Common myeloid progenitor, CD34-positive (primary cell): ENCODE results near the gene POC1A.

Source experiments
- CTCF ChIA-PET: fragments of 350-600 bp; sonication (Branson Sonifier 250); formaldehyde crosslinking; loops from one replicate; lab custom pipeline; 2021; ENCODE audit warnings: antibody characterized with exemption; lab: Charles Lee
- POLR2A ChIA-PET: fragments of 350-600 bp; sonication (Branson Sonifier 250); formaldehyde crosslinking; loops from one replicate; lab custom pipeline; 2021; ENCODE audit warnings: antibody characterized with exemption; lab: Charles Lee
- DNase-seq, 3 donors: peaks; one replicate each; pipeline versions ENCODE4 v3.0.0 to v3.0.0-alpha.2; 2013
- H3K27ac ChIP-seq, 2 experiments: 1 replicate in 1 of 2; 2 replicates in 1 of 2; pipeline ENCODE4 v1.7.0; 2013; ENCODE audit warnings: inconsistent platforms in 2 of 2, low read length in 2 of 2, mild to moderate bottlenecking in 2 of 2, low read depth in 1 of 2, moderate library complexity in 1 of 2; ENCODE audit not compliant: severe bottlenecking in 2 of 2, insufficient read depth in 1 of 2, poor library complexity in 1 of 2
- H3K27me3 ChIP-seq, 5 experiments: replicated peaks in 2 of 5; 1 replicate in 3 of 5; 2 replicates in 2 of 5; pipeline versions ENCODE4 v1.6.1 to v1.7.0; 2013; ENCODE audit warnings: low read length in 4 of 5, mild to moderate bottlenecking in 2 of 5, moderate library complexity in 2 of 5, inconsistent platforms in 1 of 5; ENCODE audit not compliant: insufficient read depth in 5 of 5, control insufficient read depth in 4 of 5
- H3K36me3 ChIP-seq, 4 experiments: 1 replicate in 2 of 4; 2 replicates in 2 of 4; pipeline versions ENCODE4 v1.6.1 to v1.7.0; 2013; ENCODE audit warnings: low read length in 3 of 4, control low read depth in 1 of 4, mild to moderate bottlenecking in 1 of 4; ENCODE audit not compliant: control insufficient read depth in 4 of 4, insufficient read depth in 4 of 4
- H3K4me1 ChIP-seq, 4 experiments: 1 replicate in 3 of 4; 2 replicates in 1 of 4; pipeline versions ENCODE4 v1.6.1 to v1.7.1; 2013; ENCODE audit warnings: low read length in 3 of 4, mild to moderate bottlenecking in 3 of 4, control low read depth in 1 of 4, inconsistent platforms in 1 of 4, moderate library complexity in 1 of 4; ENCODE audit not compliant: control insufficient read depth in 4 of 4, insufficient read depth in 4 of 4; ENCODE audit errors: control extremely low read depth in 1 of 4
- H3K4me3 ChIP-seq, 7 experiments: 1 replicate in 4 of 7; 2 replicates in 3 of 7; pipeline versions ENCODE4 v1.5.1 to v1.7.0; 2013; ENCODE audit warnings: mild to moderate bottlenecking in 7 of 7, low read length in 6 of 7, moderate library complexity in 6 of 7, inconsistent platforms in 2 of 7, low read depth in 2 of 7, control low read depth in 1 of 7; ENCODE audit not compliant: insufficient read depth in 4 of 7, control insufficient read depth in 1 of 7; ENCODE audit errors: extremely low read depth in 1 of 7
- H3K9me3 ChIP-seq, 5 experiments: 1 replicate in 4 of 5; 2 replicates in 1 of 5; pipeline versions ENCODE4 v1.6.1 to v1.7.1; 2013; ENCODE audit warnings: low read length in 4 of 5, mild to moderate bottlenecking in 2 of 5, inconsistent platforms in 1 of 5, low read depth in 1 of 5, moderate library complexity in 1 of 5; ENCODE audit not compliant: control insufficient read depth in 4 of 5, insufficient read depth in 2 of 5; ENCODE audit errors: control extremely low read depth in 1 of 5
- WGBS: methylation state at CpG from one replicate; pipeline ENCODE4 v1.1.5; 2013; ENCODE audit not compliant: insufficient coverage; 5-methylcytosine and 5-hydroxymethylcytosine counted together

POC1A gene

DNA sequence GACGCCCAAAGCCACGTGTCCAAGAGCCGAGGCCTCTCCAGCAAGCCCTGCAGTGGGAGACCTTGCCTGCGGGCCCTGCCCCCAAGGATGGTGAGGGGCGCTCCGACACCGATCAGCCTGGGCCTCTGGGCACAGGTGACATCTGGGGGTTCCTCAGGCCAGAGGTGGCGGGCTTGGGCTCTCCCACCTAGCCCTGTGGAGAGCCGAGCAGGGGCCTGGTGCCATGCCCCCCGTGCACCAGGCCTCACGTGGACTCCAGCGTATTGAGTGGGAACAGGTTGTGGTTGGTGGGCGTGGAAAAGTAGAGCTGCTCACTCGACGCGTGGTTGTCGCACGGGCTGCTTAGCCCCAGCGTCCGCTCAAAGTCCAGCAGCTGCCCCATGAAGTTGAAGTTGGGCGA, 103.7 kb downstream of the POC1A start:
- H3K27me3 ChIP-seq, result no peaks in the 10 kb centered on the region
- no peaks in the 10 kb centered on the region for H3K9me3 ChIP-seq
- H3K4me1 ChIP-seq, result peaks cover 6 to 53% (median 50%) of the 10 kb centered on the region in 4 experiments
- no peak for DNase-seq
- POLR2A ChIA-PET, result no interaction called here
- peak overlapping the region in 1 of 2 experiments; percentile 69 for H3K27ac ChIP-seq
- CTCF ChIA-PET, result interaction anchor here (2.3 to 8.0 kb wide), 3 partner anchors 7 to 94 kb away, joined by 7 to 46 read pairs (median 41); no protein-coding TSS in a partner anchor
- peaks cover 0 to 56% (median 39%) of the 10 kb centered on the region in 4 experiments for H3K36me3 ChIP-seq
- H3K4me3 ChIP-seq, result no peak overlapping the region
- WGBS, result 95% methylated on average over 14 of the region's 21 CpGs

DNA sequence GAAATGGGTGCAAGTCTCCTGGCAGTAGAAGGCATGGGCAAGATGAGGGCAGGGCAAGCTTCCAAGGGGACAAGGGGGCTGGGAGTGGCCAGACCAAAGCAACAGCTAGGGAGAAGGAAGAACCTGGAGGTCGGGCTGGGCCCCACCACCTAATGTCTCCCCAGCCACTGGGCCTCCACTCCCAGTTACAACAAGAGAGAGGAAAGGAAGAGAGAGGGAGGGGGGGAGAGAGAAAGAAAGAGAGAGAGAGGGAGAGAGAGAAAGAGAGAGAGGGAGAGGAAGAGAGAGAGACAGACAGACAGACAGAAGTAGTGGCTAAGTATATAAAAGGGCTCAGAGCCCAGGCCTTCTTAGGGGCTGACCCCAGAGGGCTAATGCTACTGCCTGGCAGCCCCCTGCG, 104.7 kb downstream of the POC1A start:
- no peak for DNase-seq
- H3K27ac ChIP-seq, result peak overlapping the region in 1 of 2 experiments; percentile 50
- CTCF ChIA-PET, result interaction anchor here (1.0 kb wide), 1 partner anchor 9 kb away, joined by 3 read pairs; no protein-coding TSS in a partner anchor
- peaks cover 5 to 46% (median 42%) of the 10 kb centered on the region in 4 experiments for H3K4me1 ChIP-seq
- peaks cover 0 to 55% (median 39%) of the 10 kb centered on the region in 4 experiments for H3K36me3 ChIP-seq
- H3K4me3 ChIP-seq, result no peak overlapping the region
- 100% methylated on average over 1 of the region's 2 CpGs for WGBS
- H3K9me3 ChIP-seq, result no peaks in the 10 kb centered on the region
- H3K27me3 ChIP-seq, result no peaks in the 10 kb centered on the region
- POLR2A ChIA-PET, result no interaction called here

DNA sequence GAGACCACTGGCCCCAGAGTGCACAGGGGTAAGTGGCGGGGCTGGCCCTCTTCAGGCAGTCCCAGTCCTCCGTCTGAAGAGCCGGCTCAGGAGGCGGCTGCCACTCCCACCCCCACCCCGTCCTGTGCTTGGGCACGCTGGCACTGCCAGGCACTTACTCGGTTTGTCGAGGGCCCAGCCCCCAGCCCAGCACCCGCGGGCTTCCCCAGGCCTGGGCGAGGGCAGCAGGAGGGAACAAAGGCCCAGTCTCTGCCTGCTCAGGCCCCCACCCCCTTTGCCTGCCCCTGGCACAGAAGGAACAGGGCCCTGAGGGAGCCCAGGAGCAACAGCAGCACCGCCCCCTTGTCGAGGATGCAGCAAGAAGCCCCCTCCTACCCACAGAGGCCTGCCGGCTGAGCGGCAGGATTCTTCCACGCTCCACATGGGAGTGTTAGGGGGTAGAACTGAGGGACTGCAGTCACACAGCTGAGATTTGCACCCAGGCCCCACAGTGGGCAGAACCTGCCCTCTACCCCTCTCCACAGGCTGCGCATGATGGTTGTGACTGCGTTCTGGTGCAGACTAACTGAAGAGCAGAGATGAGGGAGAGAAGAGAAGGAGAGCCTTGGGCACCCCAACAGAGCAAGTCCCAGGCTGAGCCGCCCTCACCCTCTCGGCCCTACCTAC, 106.8 kb downstream of the POC1A start:
- no peak overlapping the region for H3K4me3 ChIP-seq
- H3K4me1 ChIP-seq, result peaks cover 5 to 36% (median 27%) of the 10 kb centered on the region in 4 experiments
- no peaks in the 10 kb centered on the region for H3K9me3 ChIP-seq
- H3K36me3 ChIP-seq, result peaks cover 0 to 46% (median 32%) of the 10 kb centered on the region in 4 experiments
- WGBS, result 90% methylated on average over 12 of the region's 20 CpGs
- H3K27me3 ChIP-seq, result no peaks in the 10 kb centered on the region
- no peak for DNase-seq
- H3K27ac ChIP-seq, result peak overlapping the region in 1 of 2 experiments; percentile 18
- ChIA-PET CTCF (no interaction called here), POLR2A (no interaction called here)

DNA sequence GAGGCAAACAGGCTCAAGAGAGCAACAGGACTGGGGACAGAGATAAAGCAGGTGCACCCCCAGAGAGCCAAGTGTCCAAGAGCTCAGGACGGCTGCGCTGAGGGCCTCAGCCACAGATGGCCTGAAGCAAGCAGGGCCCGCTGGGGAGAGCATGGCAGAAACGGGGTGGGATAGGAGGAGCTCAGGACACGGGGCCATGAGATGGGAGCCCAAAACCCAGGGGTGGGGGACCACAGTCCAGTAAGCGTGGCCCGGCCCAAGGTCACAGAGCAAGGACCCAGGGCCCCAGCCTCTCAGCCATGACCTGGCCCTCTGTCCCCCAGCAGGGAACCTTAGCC, 107.4 kb downstream of the POC1A start:
- no peak overlapping the region for H3K27ac ChIP-seq
- DNase-seq, result no peak
- CTCF ChIA-PET, result interaction anchor here (0.8 kb wide), 1 partner anchor 32 kb away, joined by 3 read pairs; no protein-coding TSS in a partner anchor
- peaks cover 2 to 30% (median 21%) of the 10 kb centered on the region in 4 experiments for H3K4me1 ChIP-seq
- H3K36me3 ChIP-seq, result peaks cover 0 to 45% (median 27%) of the 10 kb centered on the region in 4 experiments
- H3K27me3 ChIP-seq, result no peaks in the 10 kb centered on the region
- WGBS, result 100% methylated on average over 7 of the region's 7 CpGs
- POLR2A ChIA-PET, result no interaction called here
- no peaks in the 10 kb centered on the region for H3K9me3 ChIP-seq
- H3K4me3 ChIP-seq, result no peak overlapping the region

DNA sequence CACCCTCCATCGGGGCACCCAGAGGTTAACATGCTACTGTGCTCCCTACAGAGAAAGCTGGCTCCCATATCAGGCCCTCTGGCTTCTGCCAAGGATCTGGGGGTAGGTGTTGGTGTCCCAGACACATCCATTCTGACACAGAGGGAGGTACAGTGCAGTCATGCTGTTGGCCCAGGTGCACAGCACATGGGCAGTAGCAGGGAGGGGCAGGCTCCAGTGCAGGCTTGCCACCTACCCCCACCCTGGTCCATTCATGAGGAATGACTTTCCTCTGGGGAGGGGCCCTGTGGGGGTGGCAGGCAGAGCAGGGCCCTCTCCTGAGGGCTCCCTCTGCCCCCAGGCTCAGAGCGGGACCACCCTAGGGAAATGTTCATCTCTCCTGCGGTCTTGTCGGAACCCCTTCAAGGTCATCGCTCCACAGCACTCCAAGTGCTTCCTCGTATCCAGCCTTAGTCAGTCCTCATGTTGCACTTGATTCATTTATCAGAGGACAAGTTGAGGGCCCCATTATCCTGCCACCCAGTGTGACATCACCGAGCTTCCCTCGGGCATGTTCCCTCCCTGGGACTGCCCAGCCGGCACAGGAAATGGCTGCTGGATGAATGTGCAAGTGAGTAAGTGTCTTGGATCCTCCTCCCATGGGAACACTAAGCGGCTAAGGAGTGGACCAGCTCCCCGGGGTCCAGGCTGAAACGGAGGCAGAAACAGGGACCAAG, 107.9 kb downstream of the POC1A start:
- ChIA-PET CTCF (interaction anchor here (0.8 to 1.4 kb wide), 2 partner anchors 31 to 35 kb away, joined by 3 read pairs; no protein-coding TSS in a partner anchor), POLR2A (no interaction called here)
- no peak for DNase-seq

DNA sequence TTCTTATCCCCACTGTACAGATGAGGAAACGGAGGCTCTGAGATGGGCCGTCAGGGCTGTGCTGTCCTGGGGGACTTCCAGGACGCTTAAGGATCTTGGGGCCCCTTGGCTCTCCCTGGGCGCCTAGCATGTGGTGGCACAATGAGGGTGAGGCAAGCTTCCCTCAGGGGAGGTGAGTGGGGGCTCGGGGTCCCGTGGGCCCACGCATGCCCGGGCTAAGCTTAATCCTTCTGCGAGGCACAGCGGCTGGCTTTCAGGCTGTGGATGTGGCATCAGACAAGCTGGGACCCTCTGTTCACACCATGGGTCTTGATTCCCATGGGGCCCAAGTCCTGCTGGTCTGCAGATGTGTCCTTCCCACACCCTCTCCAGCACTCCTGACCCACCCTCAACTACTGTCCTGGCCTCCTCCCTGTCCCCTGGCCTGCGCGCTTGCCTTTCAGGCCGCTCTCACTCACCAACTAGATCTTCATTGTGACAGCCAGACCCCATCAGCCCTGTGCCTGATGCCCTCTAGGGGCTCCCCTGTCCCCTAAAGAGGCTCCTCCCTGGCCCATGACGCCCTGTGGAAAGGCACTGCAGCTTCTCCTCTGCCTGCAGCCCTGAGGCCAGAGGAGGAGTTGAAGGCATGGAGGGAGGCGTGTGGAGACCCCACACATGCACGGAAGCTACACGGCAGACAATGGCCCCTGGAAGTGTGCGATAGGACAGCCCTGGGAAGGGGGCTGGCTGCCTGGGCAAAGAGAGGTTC, 109.2 kb downstream of the POC1A start:
- H3K27ac ChIP-seq, result no peak overlapping the region
- H3K36me3 ChIP-seq, result peaks cover 0 to 27% (median 13%) of the 10 kb centered on the region in 4 experiments
- CTCF ChIA-PET, result interaction anchor here (0.6 to 5.3 kb wide), 10 partner anchors 7 to 100 kb away, joined by 3 to 41 read pairs (median 4); no protein-coding TSS in a partner anchor
- H3K9me3 ChIP-seq, result no peaks in the 10 kb centered on the region
- H3K27me3 ChIP-seq, result no peaks in the 10 kb centered on the region
- POLR2A ChIA-PET, result interaction anchor here (0.6 kb wide), 1 partner anchor 39 kb away, joined by 3 read pairs; no protein-coding TSS in a partner anchor
- H3K4me3 ChIP-seq, result no peak overlapping the region
- H3K4me1 ChIP-seq, result peaks cover 0 to 16% (median 10%) of the 10 kb centered on the region in 4 experiments
- 98% methylated on average over 14 of the region's 18 CpGs for WGBS
- peak in 2 of 3 donors; percentile 53 to 60 for DNase-seq

More for the DNA sequence above, 107.9 kb downstream of the POC1A start:
- H3K9me3 ChIP-seq, result no peaks in the 10 kb centered on the region
- H3K4me1 ChIP-seq, result peaks cover 0 to 25% (median 16%) of the 10 kb centered on the region in 4 experiments
- H3K27ac ChIP-seq, result no peak overlapping the region
- 95% methylated on average over 8 of the region's 12 CpGs for WGBS
- H3K27me3 ChIP-seq, result no peaks in the 10 kb centered on the region
- H3K4me3 ChIP-seq, result no peak overlapping the region
- peaks cover 0 to 40% (median 23%) of the 10 kb centered on the region in 4 experiments for H3K36me3 ChIP-seq
